Progenitor cell of endocrine pancreas (in vitro differentiated cells): ENCODE results near the gene PCSK9. TPM values are rescaled to one million over a fixed set of nuclear protein-coding genes. Genes with fewer than 3 reads are reported as not detected.

Source experiments
- DNase-seq: peaks from one replicate; pipeline ENCODE4 v3.0.0; 2021; ENCODE audit warnings: low spot score; ENCODE audit not compliant: unreplicated experiment
- H3K27ac Mint-ChIP-seq: 2 replicates; pipeline ENCODE4 v1.8.0; 2021; ENCODE audit warnings: mild to moderate bottlenecking, moderate library complexity, mixed read lengths
- H3K27me3 Mint-ChIP-seq: 2 replicates; pipeline ENCODE4 v1.8.0; 2021; ENCODE audit warnings: mixed read lengths
- H3K36me3 Mint-ChIP-seq: 2 replicates; pipeline ENCODE4 v1.8.0; 2022; ENCODE audit warnings: mixed read lengths; ENCODE audit not compliant: insufficient read depth
- H3K4me1 Mint-ChIP-seq: 2 replicates; pipeline ENCODE4 v1.8.0; 2021; ENCODE audit warnings: low read depth, mixed read lengths
- H3K4me3 Mint-ChIP-seq: 2 replicates; pipeline ENCODE4 v1.8.0; 2021; ENCODE audit warnings: low read depth, mild to moderate bottlenecking, moderate library complexity, mixed read lengths
- H3K9me3 Mint-ChIP-seq: 2 replicates; pipeline ENCODE4 v1.8.0; 2021; ENCODE audit warnings: low read depth, mixed read lengths
- total RNA-seq: library from RNA; stranded (reverse); gene quantifications from 2 replicates; pipeline ENCODE4 v1.2.1, GENCODE V29; 2021
- TF ChIP-seq, protein P1 (sequence below): fragments of 200-600 bp; sonication (generic); IDR thresholded peaks from one replicate; pipeline ENCODE4 v1.5.0; 2021; ENCODE audit warnings: antibody characterized with exemption, mild to moderate bottlenecking; ENCODE audit not compliant: unreplicated experiment

PCSK9 gene
- total RNA-seq, 1 donor from 2014 or later = 18.7 TPM

GRCh38 chr1:55050283-55050682 is 10.9 kb downstream of the PCSK9 start:
- H3K27ac Mint-ChIP-seq = no peak overlapping the region
- no peaks in the 10 kb centered on the region for H3K9me3 Mint-ChIP-seq
- TF ChIP-seq, protein P1, sequence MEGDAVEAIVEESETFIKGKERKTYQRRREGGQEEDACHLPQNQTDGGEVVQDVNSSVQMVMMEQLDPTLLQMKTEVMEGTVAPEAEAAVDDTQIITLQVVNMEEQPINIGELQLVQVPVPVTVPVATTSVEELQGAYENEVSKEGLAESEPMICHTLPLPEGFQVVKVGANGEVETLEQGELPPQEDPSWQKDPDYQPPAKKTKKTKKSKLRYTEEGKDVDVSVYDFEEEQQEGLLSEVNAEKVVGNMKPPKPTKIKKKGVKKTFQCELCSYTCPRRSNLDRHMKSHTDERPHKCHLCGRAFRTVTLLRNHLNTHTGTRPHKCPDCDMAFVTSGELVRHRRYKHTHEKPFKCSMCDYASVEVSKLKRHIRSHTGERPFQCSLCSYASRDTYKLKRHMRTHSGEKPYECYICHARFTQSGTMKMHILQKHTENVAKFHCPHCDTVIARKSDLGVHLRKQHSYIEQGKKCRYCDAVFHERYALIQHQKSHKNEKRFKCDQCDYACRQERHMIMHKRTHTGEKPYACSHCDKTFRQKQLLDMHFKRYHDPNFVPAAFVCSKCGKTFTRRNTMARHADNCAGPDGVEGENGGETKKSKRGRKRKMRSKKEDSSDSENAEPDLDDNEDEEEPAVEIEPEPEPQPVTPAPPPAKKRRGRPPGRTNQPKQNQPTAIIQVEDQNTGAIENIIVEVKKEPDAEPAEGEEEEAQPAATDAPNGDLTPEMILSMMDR = no peak
- H3K4me3 Mint-ChIP-seq = no peak overlapping the region
- peaks cover 2% of the 10 kb centered on the region for H3K36me3 Mint-ChIP-seq
- H3K27me3 Mint-ChIP-seq = no peaks in the 10 kb centered on the region
- DNase-seq = no peak
- peaks cover 11% of the 10 kb centered on the region for H3K4me1 Mint-ChIP-seq

DNA sequence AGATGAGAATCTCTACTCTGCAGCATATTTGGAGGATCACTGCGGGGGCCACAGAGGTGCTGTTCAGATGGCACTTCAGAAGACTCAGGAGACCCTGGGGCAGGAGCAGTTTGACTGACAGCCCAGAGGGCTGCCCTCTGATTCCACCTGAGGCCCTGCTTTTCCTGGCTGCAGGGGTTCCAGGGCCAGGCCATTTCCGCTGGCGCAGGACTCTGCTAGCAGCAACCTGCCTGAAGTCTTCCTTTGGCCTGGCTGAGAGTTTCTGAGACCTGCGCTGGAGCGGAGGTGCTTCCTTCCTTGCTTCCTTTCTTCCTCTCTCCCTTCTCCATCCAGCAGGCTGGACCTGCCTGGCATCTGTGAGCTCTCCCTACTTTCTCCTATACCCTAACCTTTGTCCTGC is 11.8 kb downstream of the PCSK9 start:
- Mint-ChIP-seq H3K36me3 (peaks cover 1% of the 10 kb centered on the region), H3K9me3 (no peaks in the 10 kb centered on the region), H3K27ac (no peak overlapping the region), H3K4me1 (peaks cover 11% of the 10 kb centered on the region), H3K4me3 (no peak overlapping the region), H3K27me3 (no peaks in the 10 kb centered on the region)
- DNase-seq = no peak
- TF ChIP-seq, protein P1 = no peak

GRCh38 chr1:55051621-55052020 is 12.3 kb downstream of the PCSK9 start:
- H3K4me1 Mint-ChIP-seq = peaks cover 11% of the 10 kb centered on the region
- no peak for DNase-seq
- H3K36me3 Mint-ChIP-seq = peaks cover 4% of the 10 kb centered on the region
- no peaks in the 10 kb centered on the region for H3K27me3 Mint-ChIP-seq
- H3K9me3 Mint-ChIP-seq = no peaks in the 10 kb centered on the region
- peak overlapping the region; percentile 3 for H3K27ac Mint-ChIP-seq
- TF ChIP-seq, protein P1 = no peak
- no peak overlapping the region for H3K4me3 Mint-ChIP-seq

GRCh38 chr1:55052221-55053142 is 13.1 kb downstream of the PCSK9 start:
- no peak for DNase-seq
- Mint-ChIP-seq H3K4me1 (peaks cover 11% of the 10 kb centered on the region), H3K27ac (no peak overlapping the region), H3K27me3 (no peaks in the 10 kb centered on the region), H3K4me3 (no peak overlapping the region), H3K9me3 (no peaks in the 10 kb centered on the region), H3K36me3 (peaks cover 3% of the 10 kb centered on the region)
- TF ChIP-seq, protein P1 = no peak

DNA sequence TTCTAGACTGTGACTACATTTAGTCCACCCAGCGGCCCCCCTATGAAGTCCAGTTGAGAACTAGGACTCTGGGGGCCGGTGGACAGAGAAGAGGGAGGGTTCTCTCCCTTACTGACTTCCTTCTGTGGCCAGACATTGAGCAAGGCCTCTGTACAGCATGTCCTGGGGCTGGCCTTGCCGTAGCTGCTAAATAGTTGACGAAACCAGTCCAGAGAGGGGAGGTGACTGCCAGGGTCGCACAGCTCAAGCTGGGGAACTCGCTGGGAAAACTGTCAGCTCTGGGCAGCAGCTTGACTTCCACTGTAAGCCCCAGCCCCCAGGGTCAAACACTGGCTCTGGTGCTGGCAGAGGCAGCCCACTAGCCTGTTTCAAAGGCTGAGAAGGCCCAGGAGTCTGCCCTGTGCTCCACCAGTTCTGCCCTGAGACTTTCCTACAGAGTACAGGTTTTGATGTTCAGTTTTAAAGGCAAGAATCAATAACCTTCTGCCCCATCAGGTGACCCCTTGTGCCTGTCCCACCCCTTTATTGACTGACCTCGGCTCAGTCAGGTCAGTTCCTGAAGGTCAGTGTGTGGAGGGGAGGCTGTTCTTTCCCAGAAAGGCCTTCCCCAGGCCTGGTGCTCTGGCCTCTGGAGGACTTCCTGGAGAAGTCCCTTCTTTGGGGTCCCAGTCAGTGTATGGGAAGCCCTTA is 14.1 kb downstream of the PCSK9 start:
- H3K4me3 Mint-ChIP-seq = no peak overlapping the region
- H3K27me3 Mint-ChIP-seq = no peaks in the 10 kb centered on the region
- TF ChIP-seq, protein P1 = no peak
- no peaks in the 10 kb centered on the region for H3K9me3 Mint-ChIP-seq
- H3K27ac Mint-ChIP-seq = no peak overlapping the region
- peaks cover 4% of the 10 kb centered on the region for H3K36me3 Mint-ChIP-seq
- H3K4me1 Mint-ChIP-seq = peaks cover 11% of the 10 kb centered on the region
- no peak for DNase-seq
